ENCODE results near the gene MEI1.

- TF ChIP-seq SUZ12 (IDR thresholded peaks at IDR 0.05; ENCODE audit: extremely low read depth, insufficient read depth, insufficient read length) (no peak), ZNF274 (IDR thresholded peaks at IDR 0.05; ENCODE audit: low read depth, low read length) (no peak)
Measured at GRCh38 chr22:41683052-41683451, 16.3 kb upstream of the MEI1 start.
